IPS-20b (cell line): ENCODE data around the gene EDRF1.
"Not testable (repeated sequence)": the region's sequence is repeated elsewhere in the genome, so short reads cannot be mapped to it uniquely, and the experiment has no call there.

Experiments
- H3K27ac ChIP-seq: one replicate; pipeline ENCODE4 v1.5.1; 2013; ENCODE audit warnings: low read length
- H3K27me3 ChIP-seq: 2 replicates; pipeline ENCODE4 v1.6.1; 2013; ENCODE audit warnings: mild to moderate bottlenecking, low read length, inconsistent platforms; ENCODE audit not compliant: insufficient read depth
- H3K36me3 ChIP-seq: 2 replicates; pipeline ENCODE4 v1.6.1; 2013; ENCODE audit warnings: low read depth, mild to moderate bottlenecking, inconsistent platforms, low read length, moderate library complexity; ENCODE audit not compliant: insufficient read depth
- H3K4me1 ChIP-seq: 2 replicates; pipeline ENCODE4 v1.6.1; 2013; ENCODE audit warnings: mild to moderate bottlenecking, control low read depth, inconsistent platforms, low read length, moderate library complexity; ENCODE audit not compliant: insufficient read depth
- H3K4me3 ChIP-seq: 2 replicates; pipeline ENCODE4 v1.5.1; 2013; ENCODE audit warnings: mild to moderate bottlenecking, low read length, inconsistent platforms
- H3K9ac ChIP-seq: 2 replicates; pipeline ENCODE4 v1.6.1; 2013; ENCODE audit warnings: low read depth, mild to moderate bottlenecking, inconsistent platforms, low read length, moderate library complexity
- H3K9me3 ChIP-seq: 2 replicates; pipeline ENCODE4 v1.6.1; 2013; ENCODE audit warnings: mild to moderate bottlenecking, low read depth, low read length, inconsistent platforms; ENCODE audit not compliant: insufficient read depth

The EDRF1 gene

DNA sequence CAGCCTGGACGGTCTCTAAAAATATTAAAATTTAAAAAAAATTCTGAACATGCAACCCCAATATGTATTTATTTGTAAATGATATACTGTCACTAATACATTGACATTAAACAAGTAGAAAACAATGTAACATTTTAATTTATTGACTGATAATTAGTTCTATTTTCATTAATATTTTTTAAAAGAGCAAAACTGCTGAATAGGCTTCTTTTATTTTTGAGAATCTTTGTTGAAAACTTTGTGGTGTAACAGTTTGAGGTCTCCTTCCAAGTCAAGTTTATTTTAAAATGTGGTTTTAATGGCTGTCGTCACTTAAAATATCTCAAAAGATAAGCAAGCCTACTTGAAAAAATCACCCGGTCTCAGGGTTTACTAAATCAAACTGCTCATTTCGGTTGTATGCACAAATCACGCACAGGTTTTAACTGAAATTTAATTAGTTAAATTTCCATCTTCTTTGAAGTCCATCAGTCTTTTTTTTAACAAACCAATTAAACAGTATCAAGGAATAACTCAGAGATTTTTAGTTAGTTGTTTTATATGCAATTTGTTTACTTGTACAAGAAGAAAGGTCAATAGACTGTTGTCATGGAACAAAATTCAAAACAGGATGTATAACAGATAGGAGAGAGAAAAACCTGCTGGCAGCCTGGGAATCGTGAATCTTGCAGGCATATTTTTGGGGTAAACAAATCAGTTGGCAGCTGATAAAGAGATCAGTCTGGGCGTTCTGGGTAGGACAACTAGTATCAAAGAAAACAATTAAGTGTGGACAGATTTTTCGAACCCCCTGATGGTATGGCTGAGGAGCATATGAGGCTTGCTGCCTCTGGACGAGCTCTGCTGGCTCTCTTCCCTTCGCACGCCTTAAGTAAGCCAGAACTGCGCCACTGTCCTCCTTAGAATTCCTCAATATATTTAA is 9.7 kb upstream of the EDRF1 start:
- Histone ChIP-seq H3K9ac (no peak overlapping the region), H3K4me3 (no peak overlapping the region), H3K27me3 (no peaks in the 10 kb centered on the region), H3K36me3 (no peaks in the 10 kb centered on the region), H3K4me1 (no peaks in the 10 kb centered on the region), H3K27ac (no peak overlapping the region), H3K9me3 (no peaks in the 10 kb centered on the region)

DNA sequence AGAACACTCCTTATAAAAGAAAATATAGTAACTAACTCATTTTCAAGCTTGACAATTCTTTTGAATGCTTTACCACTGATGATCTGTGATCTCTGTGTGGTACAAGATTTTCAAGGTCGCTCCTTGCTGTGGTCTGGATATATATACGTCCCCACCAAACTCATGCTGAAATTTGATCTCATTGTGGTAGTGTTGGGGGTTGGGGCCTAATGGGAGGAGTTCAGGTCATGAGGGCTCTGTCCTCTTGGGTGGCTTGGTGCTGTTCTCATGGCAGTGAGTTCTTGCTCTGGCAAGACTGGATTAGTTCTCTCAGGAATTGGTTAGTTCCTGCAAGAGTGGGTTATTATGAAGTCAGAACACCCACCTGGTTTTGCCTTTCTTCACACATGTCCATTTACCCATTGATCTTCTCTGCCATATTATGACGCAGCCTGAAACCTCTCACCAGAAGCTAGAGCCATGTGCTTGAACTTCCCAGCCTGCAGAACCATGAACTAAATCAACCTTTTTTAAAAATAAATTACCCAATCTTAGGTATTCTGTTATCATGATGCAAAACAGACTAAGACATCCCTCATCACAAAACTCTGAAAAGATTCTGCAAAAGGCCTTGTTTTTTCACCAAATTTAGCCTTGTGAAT is 8.3 kb upstream of the EDRF1 start:
- Histone ChIP-seq H3K27me3 (no peaks in the 10 kb centered on the region), H3K4me3 (no peak overlapping the region), H3K36me3 (no peaks in the 10 kb centered on the region), H3K27ac (no peak overlapping the region), H3K9me3 (no peaks in the 10 kb centered on the region), H3K9ac (no peak overlapping the region), H3K4me1 (no peaks in the 10 kb centered on the region)

DNA sequence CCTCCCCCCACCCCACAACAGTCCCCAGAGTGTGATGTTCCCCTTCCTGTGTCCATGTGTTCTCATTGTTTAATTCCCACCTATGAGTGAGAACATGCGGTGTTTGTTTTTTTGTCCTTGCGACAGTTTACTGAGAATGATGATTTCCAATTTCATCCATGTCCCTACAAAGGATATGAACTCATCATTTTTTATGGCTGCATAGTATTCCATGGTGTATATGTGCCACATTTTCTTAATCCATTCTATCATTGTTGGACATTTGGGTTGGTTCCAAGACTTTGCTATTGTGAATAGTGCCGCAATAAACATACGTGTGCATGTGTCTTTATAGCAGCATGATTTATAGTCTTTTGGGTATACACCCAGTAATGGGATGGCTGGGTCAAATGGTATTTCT is 4.8 kb upstream of the EDRF1 start:
- H3K9ac ChIP-seq, H3K27me3 ChIP-seq: not testable (repeated sequence)

DNA sequence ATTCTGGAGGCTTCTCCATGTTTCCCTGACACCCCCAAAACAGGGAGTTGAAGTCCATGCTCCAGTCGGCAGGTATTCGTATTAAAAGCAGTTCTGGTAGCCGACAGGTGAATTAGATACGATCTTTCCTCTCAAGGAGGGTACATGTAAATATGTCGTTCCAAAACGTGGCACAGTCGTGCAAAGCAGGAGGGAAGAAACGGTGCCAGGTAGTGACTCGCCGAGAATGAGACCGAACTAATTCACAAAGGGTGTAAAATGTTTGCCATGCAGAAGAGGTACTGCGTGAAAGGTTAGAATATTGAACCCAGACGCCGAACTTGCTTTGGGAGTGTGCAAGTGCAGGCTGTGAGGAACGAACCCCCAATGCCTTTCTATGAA is 483 bp downstream of the EDRF1 start:
- peaks cover 39% of the 10 kb centered on the region for H3K36me3 ChIP-seq
- H3K27me3 ChIP-seq = no peaks in the 10 kb centered on the region
- H3K9me3 ChIP-seq = no peaks in the 10 kb centered on the region
- 0 out of 2 replicates have a peak, but pooled peaks cover 3% of the 10 kb centered on the region for H3K4me1 ChIP-seq
- peak overlapping the region; percentile 96 for H3K9ac ChIP-seq
- peak overlapping the region; percentile 96 for H3K4me3 ChIP-seq
- peak overlapping the region; percentile 52 for H3K27ac ChIP-seq

More for the DNA sequence above, 4.8 kb upstream of the EDRF1 start:
- H3K4me3 ChIP-seq, H3K36me3 ChIP-seq, H3K27ac ChIP-seq, H3K4me1 ChIP-seq, H3K9me3 ChIP-seq: not testable (repeated sequence)

GRCh38 chr10:125721035-125721434 is 1.5 kb downstream of the EDRF1 start:
- peaks cover 50% of the 10 kb centered on the region for H3K36me3 ChIP-seq
- 0 out of 2 replicates have a peak overlapping the region, but pooled peaks have one; percentile 96 for H3K9ac ChIP-seq
- H3K9me3 ChIP-seq = no peaks in the 10 kb centered on the region
- no peaks in the 10 kb centered on the region for H3K27me3 ChIP-seq
- peak overlapping the region; percentile 96 for H3K4me3 ChIP-seq
- H3K27ac ChIP-seq = no peak overlapping the region
- H3K4me1 ChIP-seq = 0 out of 2 replicates have a peak, but pooled peaks cover 3% of the 10 kb centered on the region

DNA sequence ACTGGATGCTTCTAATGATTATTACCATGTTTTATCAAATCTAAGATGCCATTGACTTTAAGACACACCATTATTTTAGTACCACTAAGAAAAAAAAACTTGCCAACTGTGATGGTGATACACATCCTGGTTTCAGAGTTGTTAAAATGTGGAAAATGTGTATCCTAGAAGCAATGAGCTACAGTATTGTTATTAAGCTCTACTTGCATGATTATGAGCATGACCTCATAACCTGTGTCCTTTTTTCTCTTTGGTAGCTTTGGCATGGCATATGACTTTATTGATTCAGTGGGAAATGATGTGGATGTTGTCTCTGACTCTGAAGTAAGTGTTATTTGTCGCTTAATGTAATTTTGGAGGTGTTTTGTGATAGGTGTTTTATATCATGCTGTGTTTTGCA is 3.3 kb downstream of the EDRF1 start:
- Histone ChIP-seq H3K36me3 (peaks cover 68% of the 10 kb centered on the region), H3K4me1 (0 out of 2 replicates have a peak, but pooled peaks cover 3% of the 10 kb centered on the region), H3K9ac (no peak overlapping the region), H3K27ac (no peak overlapping the region), H3K4me3 (no peak overlapping the region), H3K27me3 (no peaks in the 10 kb centered on the region), H3K9me3 (no peaks in the 10 kb centered on the region)

DNA sequence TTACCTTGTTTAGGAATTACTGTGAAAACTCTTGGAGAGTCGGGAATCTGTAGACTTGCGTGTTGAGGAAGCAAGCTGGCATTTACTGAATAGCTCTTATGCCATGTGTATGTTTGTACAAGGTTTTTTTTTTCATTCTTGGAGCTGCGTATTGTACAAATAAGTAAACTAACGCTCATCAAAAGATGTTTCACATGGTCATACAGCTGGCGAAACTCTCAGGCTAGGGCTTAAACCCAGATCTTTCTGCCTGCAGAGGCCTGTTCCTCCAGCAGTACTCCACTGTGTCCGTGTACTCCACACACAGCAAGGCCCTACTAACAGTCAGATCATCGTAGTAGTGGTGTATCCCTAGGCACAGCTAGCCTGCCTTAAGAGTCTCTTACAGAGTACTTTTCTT is 7.4 kb downstream of the EDRF1 start:
- Histone ChIP-seq H3K27me3 (no peaks in the 10 kb centered on the region), H3K9ac (no peak overlapping the region), H3K27ac (no peak overlapping the region), H3K9me3 (no peaks in the 10 kb centered on the region), H3K4me3 (no peak overlapping the region), H3K4me1 (no peaks in the 10 kb centered on the region), H3K36me3 (peaks cover 97% of the 10 kb centered on the region)

DNA sequence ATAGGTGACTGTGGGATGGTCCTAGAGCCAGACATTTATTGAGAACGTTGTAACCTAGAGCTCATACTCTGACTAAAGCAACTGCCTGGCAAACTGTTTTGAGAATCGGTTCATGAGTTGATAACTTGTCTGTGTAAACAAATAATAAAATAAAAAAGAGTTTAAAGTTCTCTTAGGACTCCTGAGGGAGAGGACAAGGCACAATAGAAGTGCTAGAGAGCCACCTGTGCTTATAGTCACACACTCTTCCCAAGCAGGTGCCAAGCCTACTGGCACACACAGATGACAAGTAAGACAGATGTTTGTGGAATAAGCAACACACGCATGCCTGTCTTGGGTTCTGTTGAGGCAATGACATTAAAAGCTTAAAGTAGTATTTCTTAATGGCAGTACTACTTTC is 7.9 kb downstream of the EDRF1 start:
- peaks cover 97% of the 10 kb centered on the region for H3K36me3 ChIP-seq
- H3K27ac ChIP-seq = no peak overlapping the region

GRCh38 chr10:125734148-125734547 is 14.6 kb downstream of the EDRF1 start:
- H3K4me1 ChIP-seq = no peaks in the 10 kb centered on the region
- no peak overlapping the region for H3K27ac ChIP-seq
- no peaks in the 10 kb centered on the region for H3K9me3 ChIP-seq
- H3K9ac ChIP-seq = no peak overlapping the region
- H3K4me3 ChIP-seq = no peak overlapping the region
- H3K27me3 ChIP-seq = no peaks in the 10 kb centered on the region
- peaks cover 100% of the 10 kb centered on the region for H3K36me3 ChIP-seq

More for the DNA sequence above, 7.9 kb downstream of the EDRF1 start:
- Histone ChIP-seq H3K27me3 (no peaks in the 10 kb centered on the region), H3K4me3 (no peak overlapping the region), H3K9ac (no peak overlapping the region), H3K4me1 (no peaks in the 10 kb centered on the region), H3K9me3 (no peaks in the 10 kb centered on the region)

DNA sequence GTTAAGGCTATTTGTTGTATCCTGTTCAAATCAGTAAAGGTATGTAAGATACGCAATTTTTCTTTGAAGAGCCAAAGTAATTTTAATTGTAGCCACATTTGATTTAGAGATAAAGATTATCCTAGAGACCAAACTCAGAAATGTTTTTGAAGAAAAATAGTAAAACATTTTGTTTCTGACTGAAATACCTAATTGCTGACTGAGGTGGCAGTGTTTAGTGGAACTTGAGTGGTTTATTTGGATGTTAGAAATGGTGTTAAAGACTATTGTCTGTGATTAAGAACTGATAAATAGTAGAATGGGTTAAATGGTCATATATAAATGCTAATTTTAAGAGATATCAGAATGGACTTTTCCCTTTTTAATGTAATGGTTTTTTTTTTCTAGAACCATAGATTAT is 15.3 kb downstream of the EDRF1 start:
- H3K27ac ChIP-seq = no peak overlapping the region
- H3K4me3 ChIP-seq = no peak overlapping the region
- H3K9ac ChIP-seq = no peak overlapping the region
- no peaks in the 10 kb centered on the region for H3K9me3 ChIP-seq
- H3K27me3 ChIP-seq = no peaks in the 10 kb centered on the region
- peaks cover 100% of the 10 kb centered on the region for H3K36me3 ChIP-seq
- H3K4me1 ChIP-seq = no peaks in the 10 kb centered on the region

- Histone ChIP-seq H3K36me3 (peaks cover 99% of the 10 kb centered on the region), H3K27me3 (no peaks in the 10 kb centered on the region), H3K9me3 (no peaks in the 10 kb centered on the region), H3K4me3 (no peak overlapping the region), H3K4me1 (no peaks in the 10 kb centered on the region), H3K27ac (no peak overlapping the region), H3K9ac (no peak overlapping the region)
Measured at GRCh38 chr10:125738206-125738605, 18.7 kb downstream of the EDRF1 start.
